Osteoblast (primary cell): Measurements from ENCODE around the gene GPR17. TPM values are rescaled to one million over a fixed set of nuclear protein-coding genes. Genes with fewer than 3 reads are reported as not detected.

ENCODE experiments used
- DNase-seq: peaks from one replicate; pipeline ENCODE4 v3.0.0; 2011; ENCODE audit warnings: low spot score, mixed read lengths; ENCODE audit not compliant: insufficient read length; ENCODE audit errors: missing footprints
- H2AFZ ChIP-seq: 2 replicates; pipeline ENCODE4 v1.6.0; 2011; ENCODE audit warnings: mild to moderate bottlenecking, low read length
- H3K27ac ChIP-seq: 2 replicates; pipeline ENCODE4 v1.5.1; 2011; ENCODE audit warnings: mild to moderate bottlenecking, low read depth, low read length, moderate library complexity
- H3K27me3 ChIP-seq: 2 replicates; pipeline ENCODE4 v1.6.0; 2012; ENCODE audit warnings: mild to moderate bottlenecking, control low read depth, inconsistent platforms, low read length, moderate library complexity; ENCODE audit not compliant: insufficient read depth
- H3K36me3 ChIP-seq: 2 replicates; pipeline ENCODE4 v1.5.1; 2011; ENCODE audit warnings: mild to moderate bottlenecking, low read length, control low read depth, moderate library complexity; ENCODE audit not compliant: insufficient read depth
- H3K4me1 ChIP-seq: 2 replicates; pipeline ENCODE4 v1.5.1; 2011; ENCODE audit warnings: mild to moderate bottlenecking, low read length, control low read depth, moderate library complexity; ENCODE audit not compliant: insufficient read depth
- H3K4me2 ChIP-seq: 2 replicates; pipeline ENCODE4 v1.6.0; 2011; ENCODE audit warnings: mild to moderate bottlenecking, low read length; ENCODE audit not compliant: insufficient read depth
- H3K4me3 ChIP-seq: fragments of 200-600 bp; sonication (generic); 3 replicates; pipeline ENCODE4 v1.5.1; 2012; ENCODE audit warnings: mild to moderate bottlenecking, low read length, inconsistent platforms; ENCODE audit not compliant: insufficient read depth
- H3K79me2 ChIP-seq: 2 replicates; pipeline ENCODE4 v1.6.0; 2012; ENCODE audit warnings: mild to moderate bottlenecking, low read length, control low read depth, inconsistent platforms; ENCODE audit not compliant: insufficient read depth
- H3K9me3 ChIP-seq: 2 replicates; pipeline ENCODE4 v1.5.1; 2011; ENCODE audit warnings: low read depth, low read length, control low read depth
- H4K20me1 ChIP-seq: 2 replicates; pipeline ENCODE4 v1.6.0; 2012; ENCODE audit warnings: mild to moderate bottlenecking, low read length, control low read depth; ENCODE audit not compliant: insufficient read depth
- total RNA-seq: library from RNA; depleted of rRNA; stranded (reverse); fragments of >200 nt; gene quantifications from 2 replicates; pipeline ENCODE4 v1.2.3, GENCODE V29; 2012
- TF ChIP-seq, protein P1 (sequence below): IDR thresholded peaks from 2 replicates; pipeline ENCODE4 v1.5.1; 2011; ENCODE audit warnings: mild to moderate bottlenecking, low read depth, low read length, moderate library complexity; ENCODE audit errors: extremely low read depth

GPR17 gene
- total RNA-seq, 1 donor: not detected

DNA sequence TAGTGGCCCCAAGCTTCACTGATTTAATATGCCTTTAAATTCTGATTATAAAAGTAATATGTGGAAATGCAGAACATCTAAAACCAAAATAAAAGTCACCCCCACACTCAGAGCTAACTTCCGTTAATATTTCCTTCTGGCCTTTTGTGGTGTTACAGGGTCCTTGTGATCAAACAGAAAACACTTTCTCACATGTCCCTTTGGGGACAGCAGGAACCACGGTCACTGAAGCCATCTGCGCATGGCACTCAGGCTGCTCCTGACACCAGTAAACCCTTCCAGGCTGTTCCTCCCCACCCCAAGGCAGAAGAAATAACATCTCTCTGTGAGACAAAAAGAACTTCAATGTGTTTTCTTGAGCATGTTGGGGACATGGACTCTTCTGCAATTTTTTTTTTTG lies 25.1 kb upstream of the GPR17 start:
- Histone ChIP-seq H3K27me3 (no peaks in the 10 kb centered on the region), H3K36me3 (no peaks in the 10 kb centered on the region), H3K79me2 (no peaks in the 10 kb centered on the region), H3K4me2 (no peak overlapping the region), H4K20me1 (no peaks in the 10 kb centered on the region), H2AFZ (no peak overlapping the region), H3K4me3 (no peak overlapping the region), H3K4me1 (peaks cover 5% of the 10 kb centered on the region), H3K9me3 (no peaks in the 10 kb centered on the region), H3K27ac (no peak overlapping the region)
- TF ChIP-seq, protein P1, sequence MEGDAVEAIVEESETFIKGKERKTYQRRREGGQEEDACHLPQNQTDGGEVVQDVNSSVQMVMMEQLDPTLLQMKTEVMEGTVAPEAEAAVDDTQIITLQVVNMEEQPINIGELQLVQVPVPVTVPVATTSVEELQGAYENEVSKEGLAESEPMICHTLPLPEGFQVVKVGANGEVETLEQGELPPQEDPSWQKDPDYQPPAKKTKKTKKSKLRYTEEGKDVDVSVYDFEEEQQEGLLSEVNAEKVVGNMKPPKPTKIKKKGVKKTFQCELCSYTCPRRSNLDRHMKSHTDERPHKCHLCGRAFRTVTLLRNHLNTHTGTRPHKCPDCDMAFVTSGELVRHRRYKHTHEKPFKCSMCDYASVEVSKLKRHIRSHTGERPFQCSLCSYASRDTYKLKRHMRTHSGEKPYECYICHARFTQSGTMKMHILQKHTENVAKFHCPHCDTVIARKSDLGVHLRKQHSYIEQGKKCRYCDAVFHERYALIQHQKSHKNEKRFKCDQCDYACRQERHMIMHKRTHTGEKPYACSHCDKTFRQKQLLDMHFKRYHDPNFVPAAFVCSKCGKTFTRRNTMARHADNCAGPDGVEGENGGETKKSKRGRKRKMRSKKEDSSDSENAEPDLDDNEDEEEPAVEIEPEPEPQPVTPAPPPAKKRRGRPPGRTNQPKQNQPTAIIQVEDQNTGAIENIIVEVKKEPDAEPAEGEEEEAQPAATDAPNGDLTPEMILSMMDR: no peak
- peak; percentile 69 for DNase-seq

DNA sequence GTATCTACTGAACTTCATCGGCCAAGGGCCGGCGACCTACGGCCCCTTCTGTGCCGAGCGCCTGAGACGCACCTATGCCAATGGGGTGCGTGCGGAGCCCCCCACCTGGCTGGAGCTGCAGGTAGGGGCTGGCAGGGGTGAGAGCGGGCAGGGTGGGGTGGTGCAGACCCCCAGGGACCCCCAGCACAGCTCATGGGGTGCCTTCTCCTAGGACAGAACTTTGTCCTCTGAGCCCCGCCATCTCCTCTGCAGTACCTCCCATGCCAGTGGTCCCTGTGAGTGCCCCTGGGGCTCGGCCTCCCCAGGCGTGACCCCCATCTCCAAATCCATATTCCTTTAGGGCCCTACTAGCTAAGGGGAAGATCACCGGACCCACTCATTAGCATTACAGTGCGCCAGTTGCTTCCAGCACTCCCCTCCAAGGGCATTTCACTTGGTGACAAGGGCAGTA lies 23.9 kb upstream of the GPR17 start:
- peaks cover 5% of the 10 kb centered on the region for H3K4me1 ChIP-seq
- no peak overlapping the region for H3K4me3 ChIP-seq
- no peaks in the 10 kb centered on the region for H3K27me3 ChIP-seq
- TF ChIP-seq, protein P1: no peak
- peak; percentile 76 for DNase-seq
- H3K79me2 ChIP-seq: no peaks in the 10 kb centered on the region
- H2AFZ ChIP-seq: no peak overlapping the region
- no peaks in the 10 kb centered on the region for H4K20me1 ChIP-seq
- no peaks in the 10 kb centered on the region for H3K36me3 ChIP-seq
- no peaks in the 10 kb centered on the region for H3K9me3 ChIP-seq
- H3K4me2 ChIP-seq: no peak overlapping the region
- no peak overlapping the region for H3K27ac ChIP-seq

- Histone ChIP-seq H3K79me2 (no peaks in the 10 kb centered on the region), H3K36me3 (no peaks in the 10 kb centered on the region), H3K27me3 (no peaks in the 10 kb centered on the region), H4K20me1 (no peaks in the 10 kb centered on the region), H3K4me3 (no peak overlapping the region), H2AFZ (no peak overlapping the region), H3K27ac (no peak overlapping the region), H3K4me2 (no peak overlapping the region), H3K4me1 (peaks cover 5% of the 10 kb centered on the region), H3K9me3 (no peaks in the 10 kb centered on the region)
- TF ChIP-seq, protein P1: no peak
- DNase-seq: peak; percentile 86
Measured at GRCh38 chr2:127622561-127623387, 23.2 kb upstream of the GPR17 start.
